HG03039 (cell line): Measurements from ENCODE around the gene TMEM120A.

ENCODE experiments used
- ATAC-seq: cut with Tn5 transposase; IDR thresholded peaks from one replicate; pipeline ENCODE4 v1.9.1; 2021; ENCODE audit warnings: mild to moderate bottlenecking, moderate library complexity; ENCODE audit not compliant: unreplicated experiment

Gene TMEM120A

GRCh38 chr7:75981453-75982305, 12.7 kb downstream of the TMEM120A start:
- no peak for ATAC-seq

- no peak for ATAC-seq
These were observed 13.3 kb downstream of the TMEM120A start for GRCh38 chr7:75981203-75981452.

- ATAC-seq = no peak
These were observed 13.8 kb downstream of the TMEM120A start for GRCh38 chr7:75980430-75981202.

DNA sequence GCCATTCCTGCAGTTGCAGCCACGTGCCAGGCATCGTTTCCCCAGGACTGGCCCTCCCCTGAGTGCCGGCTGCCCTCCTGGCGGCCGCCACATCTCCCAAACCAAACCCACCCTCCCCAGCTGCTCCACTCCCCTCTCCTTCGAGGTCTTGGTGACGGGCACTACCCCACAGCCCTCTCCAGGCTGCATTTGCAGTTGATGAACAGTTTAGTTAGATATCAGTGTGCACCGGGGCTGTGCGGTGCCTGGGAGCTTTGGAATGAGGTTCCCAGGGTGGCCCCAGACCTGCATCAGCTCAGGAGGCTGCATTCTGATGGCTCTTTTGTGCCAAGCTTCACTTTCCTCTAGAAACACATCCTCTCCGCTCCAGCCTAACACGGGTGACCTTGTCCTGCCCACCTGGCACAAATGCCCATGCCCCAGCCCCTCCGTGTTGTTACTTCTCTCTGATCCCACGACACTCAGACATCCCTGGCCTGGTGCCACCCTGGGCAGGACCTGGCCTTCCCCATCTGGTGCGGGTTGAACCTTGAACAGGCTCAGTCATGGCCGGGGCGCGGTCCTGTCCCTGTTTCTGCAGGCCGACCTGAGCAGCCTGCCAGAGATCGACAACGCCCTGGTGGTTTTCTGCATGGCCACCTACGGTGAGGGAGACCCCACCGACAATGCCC, 14.5 kb downstream of the TMEM120A start:
- no peak for ATAC-seq

GRCh38 chr7:75977743-75978142, 16.7 kb downstream of the TMEM120A start:
- ATAC-seq = no peak

DNA sequence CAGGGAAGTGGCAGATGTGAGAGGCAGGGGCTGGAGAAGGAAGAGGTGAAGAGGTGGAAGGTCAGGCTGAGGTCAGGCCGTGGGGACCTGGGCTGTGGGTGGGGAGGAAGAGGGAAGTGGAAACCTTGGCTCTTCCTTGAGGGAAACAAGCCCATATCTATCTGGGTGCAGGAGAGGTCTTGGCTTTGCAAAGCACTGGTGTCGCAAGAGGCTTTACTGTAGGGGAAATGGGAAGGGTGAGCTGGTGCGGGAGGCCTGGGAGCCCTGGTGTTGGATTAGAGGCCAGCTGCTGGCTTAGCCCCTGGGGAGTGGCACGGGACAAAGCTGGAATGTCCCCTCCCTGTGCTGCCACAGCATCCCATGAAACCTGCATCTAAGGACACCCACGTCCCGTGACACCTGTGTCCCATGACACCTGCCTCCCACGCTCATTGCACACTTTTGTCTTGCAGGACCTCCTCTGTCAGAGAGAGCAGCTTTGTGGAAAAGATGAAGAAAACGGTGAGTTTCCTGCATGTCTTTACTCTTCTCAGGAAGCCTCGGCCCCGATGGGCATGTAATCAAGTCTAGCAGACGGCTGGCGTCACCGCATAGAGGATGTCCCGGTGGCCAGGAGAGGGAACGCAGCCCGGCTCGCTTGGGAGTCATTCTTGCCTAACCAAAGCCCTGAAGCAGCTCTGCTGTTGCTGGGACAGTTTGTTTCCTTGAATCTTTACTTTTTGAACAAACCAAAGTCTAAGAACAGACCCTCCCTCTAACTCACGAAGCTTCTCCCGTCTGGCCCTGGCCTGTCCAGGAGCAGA, 22.2 kb downstream of the TMEM120A start:
- ATAC-seq = no peak

- ATAC-seq = no peak
These were observed 23.0 kb downstream of the TMEM120A start for GRCh38 chr7:75971309-75971960.

DNA sequence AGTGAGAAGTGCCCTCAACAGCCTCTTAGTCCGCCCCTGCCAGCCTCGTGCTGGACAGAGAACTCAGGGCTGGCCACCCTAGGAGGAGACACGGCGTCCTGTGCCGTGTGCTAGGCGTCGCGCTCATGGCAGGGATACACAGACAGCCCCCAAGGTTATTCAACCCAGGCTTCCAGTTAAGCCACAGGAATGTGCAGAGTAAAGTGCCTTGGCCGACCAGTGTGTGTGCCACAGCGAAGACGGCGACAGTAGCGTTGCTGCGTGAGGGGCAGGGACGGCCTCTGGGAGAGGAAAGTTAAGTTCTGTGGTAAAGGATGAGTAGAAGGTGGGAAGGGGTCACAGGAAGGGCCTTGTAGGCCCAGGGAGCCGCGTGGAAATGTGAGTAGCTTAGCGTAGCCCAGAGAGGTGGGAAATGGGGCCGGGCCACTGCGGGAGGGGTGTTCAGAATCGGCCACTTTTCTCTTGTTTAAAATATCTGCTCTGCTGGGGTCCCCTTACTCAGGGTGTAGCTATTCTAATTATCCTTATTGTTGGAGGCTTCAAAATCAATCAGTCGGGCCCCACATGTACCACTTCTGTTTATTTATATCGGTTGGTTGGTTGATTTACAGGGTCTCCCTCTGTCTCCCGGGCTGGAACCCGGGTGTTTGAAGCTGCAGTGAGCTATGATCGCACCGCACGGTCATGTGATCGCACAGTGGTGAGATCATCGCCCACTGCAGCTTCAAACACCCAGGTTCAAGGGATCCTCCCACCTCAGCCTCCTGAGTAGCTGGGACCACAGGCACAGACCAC, 24.5 kb downstream of the TMEM120A start:
- ATAC-seq = no peak

DNA sequence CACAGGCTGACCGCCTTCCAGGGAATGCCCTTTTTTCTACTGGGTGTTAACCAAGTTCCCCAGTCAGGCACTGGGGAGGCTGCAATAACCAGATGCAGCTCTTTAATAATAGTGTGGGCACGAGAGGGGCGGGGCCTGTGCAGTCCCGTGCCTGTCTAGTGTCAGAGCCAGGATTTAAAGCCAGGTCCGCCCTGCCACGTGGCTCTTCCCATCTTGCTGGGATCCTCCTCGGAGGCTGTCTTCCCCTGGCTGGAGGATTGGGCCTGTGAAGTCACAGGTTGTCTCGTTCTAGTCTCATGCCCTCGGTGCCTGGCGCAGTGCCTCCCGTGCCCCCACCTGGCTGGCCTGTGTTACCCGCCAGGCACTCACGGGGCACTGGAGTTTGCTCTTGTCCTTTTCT, 25.2 kb downstream of the TMEM120A start:
- ATAC-seq = no peak

DNA sequence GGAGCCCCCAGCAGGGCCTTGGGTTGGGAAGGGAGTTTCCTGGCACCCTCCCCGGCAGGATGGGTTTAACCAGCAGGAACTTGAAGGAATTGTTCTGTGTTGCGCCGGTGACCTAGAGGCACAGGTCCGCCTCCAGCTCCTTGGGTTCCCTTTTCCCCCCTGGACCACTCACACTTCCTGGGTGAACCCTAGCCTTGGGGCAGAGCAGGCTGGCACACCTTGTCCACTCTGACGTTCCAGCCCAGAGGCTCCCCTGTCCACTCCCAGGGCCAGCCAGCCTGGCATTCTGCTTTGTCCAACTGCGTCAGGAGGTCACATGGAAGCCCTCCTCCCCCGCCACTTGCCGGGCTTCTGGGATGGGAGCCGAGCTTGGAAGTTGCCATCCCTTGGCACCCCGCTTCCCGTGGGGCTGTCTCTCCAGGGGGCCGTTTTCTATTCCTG, 25.8 kb downstream of the TMEM120A start:
- ATAC-seq = no peak

DNA sequence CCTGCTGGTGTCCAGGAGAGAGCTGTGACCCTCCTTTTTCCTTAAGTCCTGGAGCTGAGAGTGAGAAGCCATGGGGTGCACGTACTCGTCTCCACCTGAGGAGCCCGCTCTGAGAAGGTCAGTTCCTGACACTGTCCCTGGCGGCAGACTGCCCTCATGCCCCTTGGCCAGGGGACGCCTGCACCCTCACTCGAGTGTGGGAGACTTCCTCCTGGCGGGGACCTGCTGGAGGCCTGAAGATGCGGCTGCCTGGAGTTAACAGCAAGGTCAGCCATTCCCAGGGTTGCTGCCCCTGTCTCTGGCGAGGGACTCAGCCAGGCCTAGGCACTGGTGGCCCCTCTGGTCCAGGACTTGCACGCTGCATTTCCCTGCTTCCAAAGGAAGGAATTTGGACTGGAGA, 26.4 kb downstream of the TMEM120A start:
- ATAC-seq = no peak

GRCh38 chr7:75967487-75967997, 26.9 kb downstream of the TMEM120A start:
- ATAC-seq = no peak

- no peak for ATAC-seq
These were observed 27.3 kb downstream of the TMEM120A start for GRCh38 chr7:75967055-75967454.

DNA sequence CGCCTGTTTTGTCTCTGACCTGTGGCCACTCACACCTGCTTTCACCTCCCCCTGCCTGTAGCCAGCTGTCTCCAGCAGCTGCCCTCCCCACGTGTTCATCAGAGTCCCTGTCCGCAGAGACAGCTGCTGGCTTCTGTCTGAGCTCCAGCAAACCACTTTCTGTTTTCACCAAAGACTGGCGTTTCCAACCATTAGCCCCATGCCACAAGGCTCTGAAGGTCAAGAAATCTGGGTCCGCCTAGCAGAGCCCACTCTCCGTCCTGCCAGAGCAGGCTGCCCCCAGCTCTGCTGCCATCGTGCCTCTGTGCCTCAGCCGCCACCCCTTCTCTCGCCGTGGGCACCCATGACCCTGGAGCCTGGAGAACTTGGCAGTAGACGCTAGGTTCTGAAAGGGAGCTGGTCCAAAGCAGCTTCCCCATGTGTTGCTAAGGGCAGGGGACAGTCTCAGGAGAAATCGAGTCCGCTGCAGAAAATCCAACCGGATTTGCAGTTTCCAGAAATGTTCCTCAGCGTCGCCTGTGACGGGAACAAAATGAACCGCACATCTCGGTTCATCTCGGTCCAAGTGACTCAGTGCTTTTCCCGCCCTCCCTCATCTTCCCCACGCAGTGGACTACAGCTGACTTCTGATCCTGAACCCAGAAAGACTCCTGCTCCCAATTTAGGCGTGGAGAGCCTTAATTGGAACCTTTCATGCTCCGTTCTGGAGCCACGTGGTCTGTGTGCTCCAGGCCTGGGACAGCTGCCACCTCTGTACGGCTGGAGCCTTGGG, 28.0 kb downstream of the TMEM120A start:
- no peak for ATAC-seq

- no peak for ATAC-seq
These were observed 28.8 kb downstream of the TMEM120A start for GRCh38 chr7:75965617-75966016.

DNA sequence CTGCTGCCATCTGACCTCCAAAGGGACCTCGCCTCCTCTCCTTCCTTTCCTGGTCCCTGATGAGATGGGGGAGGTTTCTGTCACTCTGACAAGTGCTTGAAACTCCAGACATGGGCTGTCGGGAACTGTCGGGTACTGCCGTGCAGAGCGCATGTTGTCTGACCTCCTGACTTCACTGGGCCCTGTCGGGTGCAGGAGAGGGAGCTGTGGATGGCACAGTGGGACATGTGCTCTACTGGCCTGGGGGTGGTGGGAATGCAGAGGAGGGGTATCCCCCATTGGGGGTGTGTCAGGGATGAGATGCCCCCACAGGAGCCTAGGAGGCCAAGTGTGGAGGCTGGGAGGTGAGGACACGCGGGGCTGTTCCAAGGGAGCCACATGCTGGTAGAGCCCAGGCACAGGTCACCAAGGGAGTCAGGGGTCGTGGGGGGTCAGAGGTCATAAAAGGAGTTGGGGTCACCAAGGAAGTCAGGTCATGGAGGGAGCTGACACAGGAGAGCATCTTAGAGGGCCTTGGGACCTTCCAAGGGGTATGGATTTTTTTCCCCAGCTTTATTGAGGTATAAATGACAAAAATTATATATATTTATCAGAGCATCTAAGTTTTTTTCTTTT, 30.9 kb downstream of the TMEM120A start:
- ATAC-seq = no peak

DNA sequence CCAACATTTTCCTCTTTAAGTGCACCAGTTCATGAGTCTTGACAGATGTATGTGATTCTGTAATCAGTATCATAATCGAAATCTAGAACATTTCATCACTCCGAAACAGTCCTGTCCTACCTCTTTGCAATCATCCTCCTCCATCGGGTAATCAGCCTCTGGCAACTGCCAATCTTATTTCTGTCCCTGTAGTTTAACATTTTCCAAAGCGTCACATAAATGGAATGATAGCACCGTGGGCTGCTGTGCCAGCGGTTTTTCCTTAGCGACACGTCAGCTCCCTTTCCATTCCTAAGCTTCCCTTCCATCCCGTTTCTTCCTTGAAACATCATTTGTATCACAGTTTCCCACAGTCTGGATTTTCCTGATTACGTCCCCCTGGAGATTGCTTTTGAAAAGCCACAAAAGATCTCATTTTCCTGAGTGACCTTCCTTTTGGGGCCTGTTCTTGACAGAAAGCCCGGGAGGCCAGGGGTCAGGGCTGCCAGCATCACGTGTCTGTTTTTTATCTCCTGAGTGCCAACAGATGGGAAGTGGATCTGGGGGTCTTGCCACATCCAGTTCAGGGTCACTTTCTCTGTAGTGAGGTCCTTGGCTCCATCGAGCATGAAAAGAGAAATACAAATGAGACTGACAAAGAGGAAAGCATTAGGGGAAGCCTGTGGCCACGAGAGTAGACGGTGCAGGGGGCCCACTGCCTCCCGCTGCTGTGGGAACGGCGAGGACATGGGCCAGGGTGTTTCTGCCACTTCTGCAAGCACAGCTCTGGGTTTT, 31.6 kb downstream of the TMEM120A start:
- ATAC-seq = no peak

DNA sequence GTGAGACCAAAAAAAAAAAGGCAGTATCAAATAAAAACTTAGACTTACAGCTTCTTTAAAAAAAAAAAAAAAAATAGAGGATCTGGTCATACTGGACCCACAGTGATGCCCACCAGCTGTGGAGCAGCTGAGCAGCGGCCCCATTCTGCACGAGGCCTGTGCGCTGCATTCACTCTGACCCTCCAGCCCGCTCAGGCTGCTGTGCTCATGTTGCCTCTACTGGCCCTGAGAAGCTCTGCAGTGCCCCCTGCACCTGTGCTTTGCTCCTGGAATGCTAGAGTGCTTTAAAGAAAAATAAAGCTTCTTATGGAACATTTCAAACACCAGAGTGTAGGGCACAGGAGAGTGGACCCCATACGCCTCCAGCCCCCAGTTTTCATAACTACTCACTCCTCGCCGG, 33.2 kb downstream of the TMEM120A start:
- ATAC-seq = no peak
